ENCODE results near the gene BBOX1. TPM values are rescaled to one million over a fixed set of nuclear protein-coding genes. Genes with fewer than 3 reads are reported as not detected.
A peak's percentile ranks its signal among the peaks of the same experiment; 100 is the strongest.

The BBOX1 gene
- total and polyA plus RNA-seq, 2 of the 4 experiments (the other 2 are of a cell fraction) = not detected

GRCh38 chr11:27041141-27041899, 705 bp downstream of the BBOX1 start:
- no peak overlapping the region for H2AK9ac ChIP-seq (replicated peaks; ENCODE audit: low read depth, low read length, poor library complexity)
- H3K23ac ChIP-seq (ENCODE audit: low read depth, low read length) = no peak overlapping the region; the same call in 1 of the 2 replicates
- no peak overlapping the region for H2BK5ac ChIP-seq (ENCODE audit: low read depth, low read length, poor library complexity, severe bottlenecking)
- dilution Hi-C loops (cut with HindIII; ENCODE audit: low sequenced_read_pairs, unreplicated experiment) = no loop called here
- H2AFZ ChIP-seq (replicated peaks; ENCODE audit: low read length, poor library complexity) = no peak overlapping the region
- ATAC-seq (ENCODE audit: low read depth) (peak; percentile 69), DNase-seq (no peak)
- H3K36me3 ChIP-seq (ENCODE audit: control insufficient read depth, insufficient read depth, low read length) = no peaks in the 10 kb centered on the region
- in situ Hi-C loops (cut with MboI; ENCODE audit: low sequenced_read_pairs) = no loop called here
- no peak overlapping the region for H3K4me3 ChIP-seq (ENCODE audit: insufficient read depth, low read depth, low read length)
- no peaks in the 10 kb centered on the region for H4K20me1 ChIP-seq (ENCODE audit: insufficient read depth, low read length)
- H3K4me2 ChIP-seq (ENCODE audit: low read depth, low read length) = no peak overlapping the region; the same call in 1 of the 2 replicates
- ChIA-PET CTCF (interaction anchor here (0.6 kb wide), 1 partner anchor 21 kb away, joined by 3 read pairs; no protein-coding TSS in a partner anchor), POLR2A (ENCODE audit: unreplicated experiment) (no interaction called here)
- H3K9ac ChIP-seq (ENCODE audit: low read depth, low read length) = no peak overlapping the region
- peak overlapping the region; percentile 54; the same call in 1 of the 2 replicates for H4K5ac ChIP-seq (ENCODE audit: low read depth, low read length)
- no peak overlapping the region for H3K56ac ChIP-seq (ENCODE audit: extremely low read depth, insufficient read depth, low read length)
- no peak for TF ChIP-seq MAFK (IDR thresholded peaks at IDR 0.05; ENCODE audit: low read depth, low read length)
- TF ChIP-seq BHLHE40 (IDR thresholded peaks at IDR 0.05; ENCODE audit: low read depth, low read length) = no peak
- TF ChIP-seq, protein P1, sequence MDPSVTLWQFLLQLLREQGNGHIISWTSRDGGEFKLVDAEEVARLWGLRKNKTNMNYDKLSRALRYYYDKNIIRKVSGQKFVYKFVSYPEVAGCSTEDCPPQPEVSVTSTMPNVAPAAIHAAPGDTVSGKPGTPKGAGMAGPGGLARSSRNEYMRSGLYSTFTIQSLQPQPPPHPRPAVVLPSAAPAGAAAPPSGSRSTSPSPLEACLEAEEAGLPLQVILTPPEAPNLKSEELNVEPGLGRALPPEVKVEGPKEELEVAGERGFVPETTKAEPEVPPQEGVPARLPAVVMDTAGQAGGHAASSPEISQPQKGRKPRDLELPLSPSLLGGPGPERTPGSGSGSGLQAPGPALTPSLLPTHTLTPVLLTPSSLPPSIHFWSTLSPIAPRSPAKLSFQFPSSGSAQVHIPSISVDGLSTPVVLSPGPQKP (IDR thresholded peaks at IDR 0.05; ENCODE audit: borderline replicate concordance, low read depth, low read length) = no peak
- TF ChIP-seq RAD21 (IDR thresholded peaks at IDR 0.05; ENCODE audit: low read length) = no peak
- TF ChIP-seq FOS (IDR thresholded peaks at IDR 0.05; ENCODE audit: low read depth, low read length) = no peak
- TF ChIP-seq, protein P2, sequence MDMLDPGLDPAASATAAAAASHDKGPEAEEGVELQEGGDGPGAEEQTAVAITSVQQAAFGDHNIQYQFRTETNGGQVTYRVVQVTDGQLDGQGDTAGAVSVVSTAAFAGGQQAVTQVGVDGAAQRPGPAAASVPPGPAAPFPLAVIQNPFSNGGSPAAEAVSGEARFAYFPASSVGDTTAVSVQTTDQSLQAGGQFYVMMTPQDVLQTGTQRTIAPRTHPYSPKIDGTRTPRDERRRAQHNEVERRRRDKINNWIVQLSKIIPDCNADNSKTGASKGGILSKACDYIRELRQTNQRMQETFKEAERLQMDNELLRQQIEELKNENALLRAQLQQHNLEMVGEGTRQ (IDR thresholded peaks at IDR 0.05; ENCODE audit: low read depth, low read length) = no peak
- no peak for TF ChIP-seq CHD1 (IDR thresholded peaks at IDR 0.05; ENCODE audit: low read depth, low read length)
- TF ChIP-seq NFE2L2 (IDR thresholded peaks at IDR 0.05; ENCODE audit: low read depth, low read length) = no peak
- TF ChIP-seq MAZ (IDR thresholded peaks at IDR 0.05; ENCODE audit: borderline replicate concordance, low read depth, low read length) = no peak
- TF ChIP-seq MXI1 (IDR thresholded peaks at IDR 0.05; ENCODE audit: borderline replicate concordance, low read depth, low read length) = no peak
- TF ChIP-seq SMC3 (IDR thresholded peaks at IDR 0.05; ENCODE audit: low read depth, low read length) = no peak
- TF ChIP-seq, protein P3, sequence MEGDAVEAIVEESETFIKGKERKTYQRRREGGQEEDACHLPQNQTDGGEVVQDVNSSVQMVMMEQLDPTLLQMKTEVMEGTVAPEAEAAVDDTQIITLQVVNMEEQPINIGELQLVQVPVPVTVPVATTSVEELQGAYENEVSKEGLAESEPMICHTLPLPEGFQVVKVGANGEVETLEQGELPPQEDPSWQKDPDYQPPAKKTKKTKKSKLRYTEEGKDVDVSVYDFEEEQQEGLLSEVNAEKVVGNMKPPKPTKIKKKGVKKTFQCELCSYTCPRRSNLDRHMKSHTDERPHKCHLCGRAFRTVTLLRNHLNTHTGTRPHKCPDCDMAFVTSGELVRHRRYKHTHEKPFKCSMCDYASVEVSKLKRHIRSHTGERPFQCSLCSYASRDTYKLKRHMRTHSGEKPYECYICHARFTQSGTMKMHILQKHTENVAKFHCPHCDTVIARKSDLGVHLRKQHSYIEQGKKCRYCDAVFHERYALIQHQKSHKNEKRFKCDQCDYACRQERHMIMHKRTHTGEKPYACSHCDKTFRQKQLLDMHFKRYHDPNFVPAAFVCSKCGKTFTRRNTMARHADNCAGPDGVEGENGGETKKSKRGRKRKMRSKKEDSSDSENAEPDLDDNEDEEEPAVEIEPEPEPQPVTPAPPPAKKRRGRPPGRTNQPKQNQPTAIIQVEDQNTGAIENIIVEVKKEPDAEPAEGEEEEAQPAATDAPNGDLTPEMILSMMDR (conservative IDR thresholded peaks at IDR 0.05; ENCODE audit: low read depth, low read length) = no peak
- no peak for TF ChIP-seq RCOR1 (IDR thresholded peaks at IDR 0.05; ENCODE audit: insufficient replicate concordance, low read length)
- no peak overlapping the region for H2AK5ac ChIP-seq (ENCODE audit: low read depth, low read length)
- H4K91ac ChIP-seq (ENCODE audit: insufficient read depth, low read depth, low read length) = no peak overlapping the region
- no peak overlapping the region for H4K8ac ChIP-seq (ENCODE audit: low read depth in 2 of 2, low read length in 2 of 2)
- no peak overlapping the region for H2BK120ac ChIP-seq (ENCODE audit: low read depth, low read length)
- H3K18ac ChIP-seq (ENCODE audit: low read depth, low read length) = no peak overlapping the region; the same call in 1 of the 2 replicates
- H3K79me1 ChIP-seq (ENCODE audit: low read depth in 1 of 2, low read length in 2 of 2) = no peaks in the 10 kb centered on the region
- no peak overlapping the region for H2BK15ac ChIP-seq (ENCODE audit: low read depth, low read length)
- peaks cover 4% of the 10 kb centered on the region; the same call in 1 of the 2 replicates for H3K4me1 ChIP-seq (ENCODE audit: control insufficient read depth, insufficient read depth, low read length)
- H3K27ac ChIP-seq (ENCODE audit: insufficient read depth, low read length) = peak overlapping the region; percentile 2; the same call in 1 of the 2 replicates
- BruUV-seq (replicated peaks) = no TSS peak
- H2BK20ac ChIP-seq (ENCODE audit: low read depth, low read length) = 0 out of 2 replicates have a peak overlapping the region, but pooled peaks have one; percentile 19
- H3K27me3 ChIP-seq (ENCODE audit: control insufficient read depth, insufficient read depth, low read length) = no peaks in the 10 kb centered on the region
- no peak overlapping the region for H3K4ac ChIP-seq (ENCODE audit: low read depth, low read length)
- H3K14ac ChIP-seq (replicated peaks; ENCODE audit: low read depth, low read length) = no peak overlapping the region; the same call in 1 of the 2 replicates
- H3K9me1 ChIP-seq (ENCODE audit: insufficient read depth, low read length) = no peaks in the 10 kb centered on the region
- intact Hi-C loops (cut with micrococcal nuclease) = no loop called here
- WGBS, 2 experiments (ENCODE audit: extremely low coverage in 2 of 2, insufficient read length in 1 of 2) = no CpG with 5 or more reads among the region's 2 CpGs
- no peaks in the 10 kb centered on the region for H3K9me3 ChIP-seq (ENCODE audit: control insufficient read depth, insufficient read depth, low read length)

Measured in IMR-90 (cell line).